Measurements from ENCODE around the gene PTGR3. TPM values are rescaled to one million over a fixed set of nuclear protein-coding genes. Genes with fewer than 3 reads are reported as not detected.

The PTGR3 gene
- total and polyA plus RNA-seq, 4 donors: 10.1 to 22.2 (median 21.4) TPM

- no peak for ATAC-seq (ENCODE audit: insufficient read depth, low FRiP score)
- H3K27me3 ChIP-seq (ENCODE audit: control insufficient read depth in 3 of 3, insufficient read depth in 3 of 3, low read length in 2 of 3): no peaks in the 10 kb centered on the region
- peaks cover 0 to 60% (median 9%) of the 10 kb centered on the region in 5 donors for H3K4me1 ChIP-seq (ENCODE audit: control insufficient read depth in 5 of 5, insufficient read depth in 5 of 5, low read length in 5 of 5)
- no peaks in the 10 kb centered on the region for H3K36me3 ChIP-seq (ENCODE audit: control insufficient read depth in 4 of 4, insufficient read depth in 4 of 4, low read length in 4 of 4)
- 91% methylated on average over 3 of the region's 3 CpGs for WGBS, 2 donors
- no peak overlapping the region for H3K9ac ChIP-seq (ENCODE audit: insufficient read depth in 1 of 2, low read length in 2 of 2)
- H3K4me3 ChIP-seq: no peak overlapping the region
- H3K9me3 ChIP-seq (ENCODE audit: control insufficient read depth in 4 of 4, insufficient read depth in 3 of 4, low read length in 3 of 4): no peaks in the 10 kb centered on the region
- no peak for DNase-seq
- no peak overlapping the region for H3K27ac ChIP-seq (ENCODE audit: low read depth in 1 of 2, low read length in 1 of 2)
- TF ChIP-seq, protein P1, sequence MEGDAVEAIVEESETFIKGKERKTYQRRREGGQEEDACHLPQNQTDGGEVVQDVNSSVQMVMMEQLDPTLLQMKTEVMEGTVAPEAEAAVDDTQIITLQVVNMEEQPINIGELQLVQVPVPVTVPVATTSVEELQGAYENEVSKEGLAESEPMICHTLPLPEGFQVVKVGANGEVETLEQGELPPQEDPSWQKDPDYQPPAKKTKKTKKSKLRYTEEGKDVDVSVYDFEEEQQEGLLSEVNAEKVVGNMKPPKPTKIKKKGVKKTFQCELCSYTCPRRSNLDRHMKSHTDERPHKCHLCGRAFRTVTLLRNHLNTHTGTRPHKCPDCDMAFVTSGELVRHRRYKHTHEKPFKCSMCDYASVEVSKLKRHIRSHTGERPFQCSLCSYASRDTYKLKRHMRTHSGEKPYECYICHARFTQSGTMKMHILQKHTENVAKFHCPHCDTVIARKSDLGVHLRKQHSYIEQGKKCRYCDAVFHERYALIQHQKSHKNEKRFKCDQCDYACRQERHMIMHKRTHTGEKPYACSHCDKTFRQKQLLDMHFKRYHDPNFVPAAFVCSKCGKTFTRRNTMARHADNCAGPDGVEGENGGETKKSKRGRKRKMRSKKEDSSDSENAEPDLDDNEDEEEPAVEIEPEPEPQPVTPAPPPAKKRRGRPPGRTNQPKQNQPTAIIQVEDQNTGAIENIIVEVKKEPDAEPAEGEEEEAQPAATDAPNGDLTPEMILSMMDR (IDR thresholded peaks at IDR 0.05; ENCODE audit: control extremely low read depth, extremely low read depth): no peak
These were observed 46.2 kb upstream of the PTGR3 start for GRCh38 chr18:75255094-75255493.

DNA sequence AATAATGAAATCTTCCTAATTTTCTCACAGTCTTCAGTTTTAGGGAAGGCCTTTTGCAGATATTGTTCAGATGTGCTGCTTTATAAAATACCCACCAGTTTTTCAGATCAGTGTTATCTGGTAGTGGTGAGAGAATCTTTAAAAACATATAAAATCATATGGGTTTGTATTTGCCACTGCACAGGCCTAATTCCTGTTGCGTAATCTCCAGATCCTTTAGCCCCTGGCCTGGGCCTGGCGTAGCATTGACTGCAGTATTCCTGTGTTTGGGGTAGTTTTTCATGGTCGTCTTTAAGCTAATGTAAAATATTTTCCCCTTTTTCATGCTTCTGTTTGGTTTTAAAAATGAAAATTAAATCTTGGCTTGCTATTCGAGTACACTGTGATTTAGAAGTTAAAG, 44.8 kb upstream of the PTGR3 start:
- Histone ChIP-seq H3K27me3 (ENCODE audit: control insufficient read depth in 3 of 3, insufficient read depth in 3 of 3, low read length in 2 of 3) (no peaks in the 10 kb centered on the region), H3K36me3 (ENCODE audit: control insufficient read depth in 4 of 4, insufficient read depth in 4 of 4, low read length in 4 of 4) (no peaks in the 10 kb centered on the region), H3K9ac (ENCODE audit: insufficient read depth in 1 of 2, low read length in 2 of 2) (peak overlapping the region in 1 of 2 donors; percentile 64), H3K9me3 (ENCODE audit: control insufficient read depth in 4 of 4, insufficient read depth in 3 of 4, low read length in 3 of 4) (no peaks in the 10 kb centered on the region), H3K27ac (ENCODE audit: low read depth in 1 of 2, low read length in 1 of 2) (peak overlapping the region in 1 of 2 donors; percentile 23), H3K4me1 (ENCODE audit: control insufficient read depth in 5 of 5, insufficient read depth in 5 of 5, low read length in 5 of 5) (peaks cover under 1 to 63% (median 19%) of the 10 kb centered on the region in 5 donors), H3K4me3 (no peak overlapping the region)
- 64 to 69% methylated on average over 4 of the region's 4 CpGs for WGBS, 2 donors
- DNase-seq (peak in 2 of 3 donors; percentile 78 to 81), ATAC-seq (ENCODE audit: insufficient read depth, low FRiP score) (no peak)
- TF ChIP-seq, protein P1 (IDR thresholded peaks at IDR 0.05; ENCODE audit: control extremely low read depth, extremely low read depth): no peak

GRCh38 chr18:75253043-75253442, 44.1 kb upstream of the PTGR3 start:
- Histone ChIP-seq H3K27me3 (ENCODE audit: control insufficient read depth in 3 of 3, insufficient read depth in 3 of 3, low read length in 2 of 3) (no peaks in the 10 kb centered on the region), H3K4me1 (ENCODE audit: control insufficient read depth in 5 of 5, insufficient read depth in 5 of 5, low read length in 5 of 5) (peaks cover 7 to 71% (median 18%) of the 10 kb centered on the region in 5 donors), H3K4me3 (no peak overlapping the region), H3K36me3 (ENCODE audit: control insufficient read depth in 4 of 4, insufficient read depth in 4 of 4, low read length in 4 of 4) (no peaks in the 10 kb centered on the region), H3K9me3 (ENCODE audit: control insufficient read depth in 4 of 4, insufficient read depth in 3 of 4, low read length in 3 of 4) (no peaks in the 10 kb centered on the region), H3K27ac (ENCODE audit: low read depth in 1 of 2, low read length in 1 of 2) (peak overlapping the region in 1 of 2 donors; percentile 23), H3K9ac (ENCODE audit: insufficient read depth in 1 of 2, low read length in 2 of 2) (peak overlapping the region in 1 of 2 donors; percentile 59)
- WGBS, 2 donors: 90 to 97% methylated on average over 1 of the region's 1 CpG
- DNase-seq (no peak), ATAC-seq (ENCODE audit: insufficient read depth, low FRiP score) (no peak)
- TF ChIP-seq, protein P1 (IDR thresholded peaks at IDR 0.05; ENCODE audit: control extremely low read depth, extremely low read depth): no peak

- no peaks in the 10 kb centered on the region for H3K36me3 ChIP-seq (ENCODE audit: control insufficient read depth in 4 of 4, insufficient read depth in 4 of 4, low read length in 4 of 4)
- H3K9ac ChIP-seq (ENCODE audit: insufficient read depth in 1 of 2, low read length in 2 of 2): peak overlapping the region in 1 of 2 donors; percentile 62
- no peak overlapping the region for H3K4me3 ChIP-seq
- no peak overlapping the region for H3K27ac ChIP-seq (ENCODE audit: low read depth in 1 of 2, low read length in 1 of 2)
- DNase-seq (no peak), ATAC-seq (ENCODE audit: insufficient read depth, low FRiP score) (no peak)
- H3K27me3 ChIP-seq (ENCODE audit: control insufficient read depth in 3 of 3, insufficient read depth in 3 of 3, low read length in 2 of 3): no peaks in the 10 kb centered on the region
- TF ChIP-seq, protein P1 (IDR thresholded peaks at IDR 0.05; ENCODE audit: control extremely low read depth, extremely low read depth): no peak
- no peaks in the 10 kb centered on the region for H3K9me3 ChIP-seq (ENCODE audit: control insufficient read depth in 4 of 4, insufficient read depth in 3 of 4, low read length in 3 of 4)
- peaks cover 7 to 69% (median 15%) of the 10 kb centered on the region in 5 donors for H3K4me1 ChIP-seq (ENCODE audit: control insufficient read depth in 5 of 5, insufficient read depth in 5 of 5, low read length in 5 of 5)
- 72 to 88% methylated on average over 2 of the region's 2 CpGs for WGBS, 2 donors
These were observed 43.2 kb upstream of the PTGR3 start for GRCh38 chr18:75252136-75252535.

Data from lung (tissue), 12 donors.